ENCODE measurements around the gene SPTAN1.
"Not testable (repeated sequence)": the region's sequence is repeated elsewhere in the genome, so short reads cannot be mapped to it uniquely, and the experiment has no call there.

Gene SPTAN1

GRCh38 chr9:128632486-128632885 lies 80.1 kb downstream of the SPTAN1 start:
- DNase-seq (ENCODE audit: low spot score), result no peak

- no peak for DNase-seq (ENCODE audit: low spot score)
Measured at GRCh38 chr9:128633057-128633456, 80.7 kb downstream of the SPTAN1 start.

GRCh38 chr9:128633601-128634000 lies 81.2 kb downstream of the SPTAN1 start:
- no peak for DNase-seq (ENCODE audit: low spot score)

GRCh38 chr9:128634111-128634510 lies 81.7 kb downstream of the SPTAN1 start:
- no peak for DNase-seq (ENCODE audit: low spot score)

GRCh38 chr9:128634651-128635262 lies 82.4 kb downstream of the SPTAN1 start:
- no peak for DNase-seq (ENCODE audit: low spot score)

GRCh38 chr9:128635266-128636023 lies 83.1 kb downstream of the SPTAN1 start:
- DNase-seq (ENCODE audit: low spot score), result no peak

GRCh38 chr9:128636024-128636390 lies 83.6 kb downstream of the SPTAN1 start:
- DNase-seq (ENCODE audit: low spot score), result no peak

GRCh38 chr9:128636556-128637530 lies 84.5 kb downstream of the SPTAN1 start:
- DNase-seq (ENCODE audit: low spot score), result no peak

GRCh38 chr9:128637656-128638055 lies 85.3 kb downstream of the SPTAN1 start:
- DNase-seq (ENCODE audit: low spot score), result no peak

- no peak for DNase-seq (ENCODE audit: low spot score)
Measured at GRCh38 chr9:128638580-128638979, 86.2 kb downstream of the SPTAN1 start.

GRCh38 chr9:128640603-128641002 lies 88.2 kb downstream of the SPTAN1 start:
- DNase-seq (ENCODE audit: low spot score), result no peak

- DNase-seq (ENCODE audit: low spot score), result no peak
Measured at GRCh38 chr9:128642675-128643245, 90.4 kb downstream of the SPTAN1 start.

GRCh38 chr9:128643519-128644300 lies 91.3 kb downstream of the SPTAN1 start:
- DNase-seq (ENCODE audit: low spot score), result peak; percentile 68

GRCh38 chr9:128648206-128648605 lies 95.8 kb downstream of the SPTAN1 start:
- not testable (repeated sequence) for DNase-seq (ENCODE audit: low spot score)

GRCh38 chr9:128651798-128652197 lies 99.4 kb downstream of the SPTAN1 start:
- DNase-seq (ENCODE audit: low spot score), result no peak

- no peak for DNase-seq (ENCODE audit: low spot score)
Measured at GRCh38 chr9:128653908-128654307, 101.5 kb downstream of the SPTAN1 start.

- no peak for DNase-seq (ENCODE audit: low spot score)
Measured at GRCh38 chr9:128654481-128654880, 102.1 kb downstream of the SPTAN1 start.

GRCh38 chr9:128656416-128657343 lies 104.3 kb downstream of the SPTAN1 start, which contains the start of gene DYNC2I2:
DYNC2I2 (minus strand) TSS chr9:128656847; CDS start chr9:128656726, 121 bp downstream.
- DNase-seq (ENCODE audit: low spot score), result peak; percentile 88

GRCh38 chr9:128657344-128657704 lies 104.9 kb downstream of the SPTAN1 start:
- DNase-seq (ENCODE audit: low spot score), result no peak

- DNase-seq (ENCODE audit: low spot score), result no peak
Measured at GRCh38 chr9:128657796-128658195, 105.4 kb downstream of the SPTAN1 start.
